DLD1 (cell line): ENCODE measurements around the gene DAND5.

Experiments
- in situ Hi-C: cut with HindIII; loops from 2 replicates; pipeline ENCODE4 v1.10.0; 2017; ENCODE audit warnings: low sequenced_read_pairs

Gene DAND5

GRCh38 chr19:12969292-12969988 lies at the start of gene DAND5:
TSS of gene DAND5 (plus strand) at chr19:12969576. CDS start at chr19:12969661, 85 bp downstream.
- in situ Hi-C loops: no loop called here

DNA sequence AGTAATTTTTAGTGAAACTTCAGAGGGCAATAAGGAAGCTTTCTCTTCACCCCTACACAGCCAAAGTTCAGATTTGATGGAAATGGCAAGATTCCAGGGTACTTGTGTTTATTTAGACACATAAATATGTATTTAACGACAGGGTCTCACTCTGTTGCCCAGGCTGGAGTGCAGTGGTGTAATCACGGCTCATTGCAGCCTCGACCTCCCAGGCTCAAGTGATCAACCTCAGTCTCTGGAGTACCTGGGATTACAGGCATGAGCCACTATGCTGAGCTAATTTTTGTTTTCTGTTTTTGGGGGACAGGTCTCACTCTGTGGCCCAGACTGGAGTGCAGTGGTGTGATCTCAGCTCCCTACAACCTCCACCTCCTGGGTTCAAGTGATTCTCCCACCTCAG lies 48.3 kb upstream of the DAND5 start:
- in situ Hi-C loops: no loop called here

- in situ Hi-C loops: no loop called here
These were observed 46.4 kb upstream of the DAND5 start for GRCh38 chr19:12922959-12923358.

DNA sequence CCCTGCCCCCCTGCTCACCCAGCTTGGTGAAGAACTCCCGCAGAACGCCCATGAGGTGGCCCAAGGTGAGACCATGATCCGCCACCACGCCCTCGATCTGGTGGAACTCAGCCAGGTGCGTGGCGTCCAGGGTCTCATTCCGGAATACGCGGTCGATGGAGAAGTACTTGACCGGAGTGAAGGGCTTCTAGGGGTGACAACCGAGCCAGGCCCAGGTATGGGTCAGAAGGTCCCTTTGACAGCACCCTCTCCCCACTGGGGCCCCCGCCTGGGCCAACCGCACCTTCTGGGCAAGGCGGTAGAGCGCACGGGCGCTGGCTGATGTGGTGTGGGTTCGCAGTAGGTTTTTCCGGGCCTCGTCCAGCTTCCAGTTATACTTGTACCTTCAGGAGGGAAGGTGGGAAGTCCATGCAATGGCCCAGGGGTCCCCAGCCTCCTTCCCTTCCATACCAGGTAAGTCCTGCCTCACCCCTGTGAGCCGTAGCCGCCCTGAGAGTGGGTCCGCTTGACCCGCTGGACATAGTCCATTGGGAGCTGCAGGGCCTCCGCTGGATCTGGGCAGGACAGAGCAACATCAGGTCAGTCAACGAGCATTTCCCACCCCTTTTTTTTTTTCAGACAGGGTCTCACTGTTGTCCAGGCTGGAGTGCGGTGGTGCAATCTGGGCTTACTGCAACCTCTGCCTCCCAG lies 44.6 kb upstream of the DAND5 start:
- in situ Hi-C loops: no loop called here

DNA sequence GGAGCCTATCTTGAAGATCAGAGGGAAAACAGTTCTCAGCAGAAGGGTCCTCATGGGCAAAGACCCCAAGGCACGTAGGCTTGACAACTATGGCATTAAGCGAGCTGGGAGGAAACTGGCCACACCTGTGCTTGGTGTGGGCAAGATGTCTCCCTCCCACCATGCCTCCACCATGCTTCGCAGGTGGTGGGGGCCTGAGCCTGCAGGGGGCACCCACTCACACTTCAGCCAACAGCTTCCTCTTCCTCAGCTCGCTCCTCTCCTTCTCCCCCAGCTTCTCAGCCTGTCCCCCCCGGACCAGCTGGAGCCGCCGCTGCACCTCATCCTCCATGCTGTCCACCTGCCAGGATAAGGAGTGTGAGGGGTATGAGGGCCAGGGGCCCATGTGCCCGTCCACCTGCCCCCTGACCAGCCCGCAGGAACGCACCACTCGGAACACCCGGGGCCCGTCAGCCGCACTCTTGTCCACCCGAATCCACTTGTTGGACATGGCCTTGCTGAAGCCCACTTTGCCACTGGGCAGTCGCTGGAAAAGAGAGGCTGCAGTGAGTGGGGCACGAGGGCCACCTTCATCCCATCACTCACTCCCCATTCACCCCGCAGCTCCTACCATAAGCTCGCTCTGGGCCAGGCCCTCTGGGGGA lies 39.3 kb upstream of the DAND5 start:
- in situ Hi-C loops: no loop called here

GRCh38 chr19:12932392-12933286 lies 36.7 kb upstream of the DAND5 start:
- in situ Hi-C loops: no loop called here

GRCh38 chr19:12933287-12934072 lies 35.9 kb upstream of the DAND5 start, which contains the start of gene FARSA:
TSS of gene FARSA (minus strand) at chr19:12933711. CDS start at chr19:12933696, 15 bp downstream.
- in situ Hi-C loops: no loop called here

GRCh38 chr19:12935071-12935470 lies 34.3 kb upstream of the DAND5 start:
- in situ Hi-C loops: no loop called here

- in situ Hi-C loops: no loop called here
These were observed 32.8 kb upstream of the DAND5 start for GRCh38 chr19:12936582-12936981.

DNA sequence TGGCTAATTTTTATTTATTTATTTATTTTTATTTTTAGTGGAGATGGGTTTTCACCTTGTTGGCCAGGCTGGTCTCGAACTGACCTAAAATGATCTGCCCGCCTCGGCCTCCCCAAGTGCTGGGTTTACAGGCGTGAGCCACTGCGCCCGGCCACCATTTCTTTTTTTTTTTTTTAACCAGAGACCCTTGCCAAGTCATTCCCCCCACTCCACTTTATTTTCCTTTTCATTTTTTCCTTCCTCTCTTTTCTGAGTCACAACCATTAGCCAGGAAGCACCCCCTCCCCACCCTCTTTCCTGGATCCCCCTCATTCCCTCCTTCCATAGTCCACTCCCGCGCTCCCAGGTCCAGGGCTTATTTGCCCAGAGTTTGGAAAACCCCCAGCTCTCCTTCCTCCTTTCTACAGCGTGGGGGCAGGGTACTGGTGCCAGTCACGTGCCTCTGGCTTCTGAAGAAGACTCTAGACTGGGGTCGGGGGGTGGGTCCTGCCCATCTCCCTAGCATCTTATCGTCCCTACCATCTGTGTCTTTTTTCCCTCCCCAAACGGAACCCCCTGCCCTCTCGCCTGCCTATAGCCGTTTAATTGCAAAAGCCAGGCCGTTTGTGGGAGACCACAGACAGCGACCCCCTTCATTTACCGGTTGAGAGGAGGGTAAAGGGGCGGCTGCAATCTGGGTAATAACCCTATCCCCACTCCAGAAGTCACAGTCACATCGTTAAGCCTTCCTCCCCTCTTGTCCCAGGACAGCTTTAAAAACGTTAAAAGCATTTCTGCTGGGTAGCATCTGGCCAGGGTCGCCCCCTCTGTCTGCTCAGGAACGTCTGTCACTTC lies 32.1 kb upstream of the DAND5 start:
- in situ Hi-C loops: no loop called here

DNA sequence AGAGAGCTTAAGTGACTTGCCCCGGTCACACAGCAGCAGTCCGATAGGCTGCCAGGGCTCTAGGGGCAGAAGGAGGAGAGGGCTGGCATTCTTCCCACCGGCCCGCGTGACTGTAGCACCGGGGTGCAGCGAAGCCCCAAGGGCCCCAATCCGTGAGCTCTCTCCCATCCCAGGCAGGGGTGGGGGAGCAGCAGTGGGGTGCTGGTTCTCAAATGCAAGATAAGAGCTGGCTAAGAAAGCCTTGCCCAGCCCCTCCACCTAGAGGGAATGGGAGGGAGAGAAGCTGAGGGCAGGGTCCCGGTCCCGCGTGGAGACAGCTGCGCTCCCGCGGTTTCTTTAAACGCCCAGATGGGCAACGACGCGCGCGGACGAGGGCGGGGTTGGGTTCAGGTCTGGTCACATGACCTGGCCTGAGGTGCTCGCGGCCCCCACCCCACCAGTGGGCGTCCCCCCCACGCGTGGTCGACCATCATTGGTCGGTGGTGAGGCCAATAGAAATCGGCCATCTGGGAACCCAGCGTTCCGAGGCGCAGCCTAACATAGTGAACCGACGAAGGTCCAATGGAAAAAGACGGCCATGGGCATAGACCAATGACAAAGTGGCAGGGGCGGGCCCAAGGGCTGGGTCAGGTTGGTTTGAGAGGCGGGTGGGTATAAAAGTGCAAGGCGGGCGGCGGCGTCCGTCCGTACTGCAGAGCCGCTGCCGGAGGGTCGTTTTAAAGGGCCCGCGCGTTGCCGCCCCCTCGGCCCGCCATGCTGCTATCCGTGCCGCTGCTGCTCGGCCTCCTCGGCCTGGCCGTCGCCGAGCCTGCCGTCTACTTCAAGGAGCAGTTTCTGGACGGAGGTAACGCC lies 31.2 kb upstream of the DAND5 start, which contains the start of gene CALR:
Gene CALR, plus strand, starts transcription at position 683 of the 852 bp plus-strand sequence. Its CDS starts 71 bp downstream, at position 754.
- in situ Hi-C loops: no loop called here

GRCh38 chr19:12938779-12939601 lies 30.4 kb upstream of the DAND5 start:
- in situ Hi-C loops: no loop called here

DNA sequence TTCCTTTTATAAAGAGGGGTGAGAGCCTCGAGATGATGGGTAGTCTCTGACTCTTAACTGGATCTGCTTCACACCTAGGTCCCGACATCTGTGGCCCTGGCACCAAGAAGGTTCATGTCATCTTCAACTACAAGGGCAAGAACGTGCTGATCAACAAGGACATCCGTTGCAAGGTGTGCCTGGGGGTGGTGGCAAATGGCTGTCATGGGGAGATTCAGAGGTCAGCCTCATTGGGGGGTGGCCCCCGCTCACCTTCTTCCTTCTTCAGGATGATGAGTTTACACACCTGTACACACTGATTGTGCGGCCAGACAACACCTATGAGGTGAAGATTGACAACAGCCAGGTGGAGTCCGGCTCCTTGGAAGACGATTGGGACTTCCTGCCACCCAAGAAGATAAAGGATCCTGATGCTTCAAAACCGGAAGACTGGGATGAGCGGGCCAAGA lies 29.4 kb upstream of the DAND5 start:
- in situ Hi-C loops: no loop called here

DNA sequence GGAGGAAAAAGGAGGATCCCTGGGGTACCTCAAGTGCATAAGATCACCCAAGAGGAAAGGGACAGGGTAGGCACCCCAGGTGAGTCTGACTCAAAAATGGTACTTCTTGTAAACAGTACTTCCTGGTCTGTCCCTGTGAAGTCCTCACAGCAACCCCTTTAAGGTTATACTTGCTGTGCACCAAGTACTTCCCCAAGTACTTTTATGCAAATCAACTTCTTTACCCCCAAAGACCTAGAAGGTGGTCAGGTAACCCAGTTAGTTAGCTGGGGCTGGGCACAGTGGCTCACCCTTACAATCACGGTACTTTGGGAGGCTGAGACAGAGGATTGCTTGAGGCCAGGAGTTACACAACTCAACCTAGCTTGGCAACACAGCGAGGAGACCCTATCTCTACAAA lies 28.5 kb upstream of the DAND5 start:
- in situ Hi-C loops: no loop called here

GRCh38 chr19:12943437-12944044 lies 25.8 kb upstream of the DAND5 start:
- in situ Hi-C loops: no loop called here

GRCh38 chr19:12944104-12944674 lies 25.2 kb upstream of the DAND5 start:
- in situ Hi-C loops: no loop called here
